ENCODE results near the gene ARFRP1.

ARFRP1 gene

DNA sequence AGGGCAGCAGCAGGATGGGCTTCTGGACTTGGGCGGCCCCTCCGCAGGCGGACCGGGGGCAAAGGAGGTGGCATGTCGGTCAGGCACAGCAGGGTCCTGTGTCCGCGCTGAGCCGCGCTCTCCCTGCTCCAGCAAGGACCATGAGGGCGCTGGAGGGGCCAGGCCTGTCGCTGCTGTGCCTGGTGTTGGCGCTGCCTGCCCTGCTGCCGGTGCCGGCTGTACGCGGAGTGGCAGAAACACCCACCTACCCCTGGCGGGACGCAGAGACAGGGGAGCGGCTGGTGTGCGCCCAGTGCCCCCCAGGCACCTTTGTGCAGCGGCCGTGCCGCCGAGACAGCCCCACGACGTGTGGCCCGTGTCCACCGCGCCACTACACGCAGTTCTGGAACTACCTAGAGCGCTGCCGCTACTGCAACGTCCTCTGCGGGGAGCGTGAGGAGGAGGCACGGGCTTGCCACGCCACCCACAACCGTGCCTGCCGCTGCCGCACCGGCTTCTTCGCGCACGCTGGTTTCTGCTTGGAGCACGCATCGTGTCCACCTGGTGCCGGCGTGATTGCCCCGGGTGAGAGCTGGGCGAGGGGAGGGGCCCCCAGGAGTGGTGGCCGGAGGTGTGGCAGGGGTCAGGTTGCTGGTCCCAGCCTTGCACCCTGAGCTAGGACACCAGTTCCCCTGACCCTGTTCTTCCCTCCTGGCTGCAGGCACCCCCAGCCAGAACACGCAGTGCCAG lies 11.0 kb downstream of the ARFRP1 start, which contains the start of gene TNFRSF6B:
TNFRSF6B (plus strand) TSS at position 25 of the 729 bp plus-strand sequence; CDS start at position 141, 116 bp downstream.
- no peaks in the 10 kb centered on the region for H4K20me1 ChIP-seq (ENCODE audit: insufficient read depth, low read length)
- no peak within 1 kb of the TSS for H3K9ac ChIP-seq (ENCODE audit: low read length)

DNA sequence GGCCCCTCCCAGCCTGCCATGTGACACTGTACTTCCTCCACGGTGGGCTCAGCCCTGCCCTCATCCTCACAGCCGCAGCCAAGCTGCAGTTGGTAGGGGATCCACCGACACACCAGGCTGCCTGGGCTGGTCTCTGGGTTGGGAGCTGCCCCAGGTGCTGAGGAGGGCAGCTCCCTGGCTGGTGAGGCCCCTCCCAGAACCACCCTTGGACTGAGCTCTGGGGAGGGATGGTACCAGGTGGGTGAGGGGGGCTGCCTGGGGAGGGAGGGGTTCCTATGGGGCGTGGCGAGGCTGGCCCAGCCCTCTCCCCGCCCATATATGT lies 11.5 kb downstream of the ARFRP1 start:
- H4K20me1 ChIP-seq (ENCODE audit: insufficient read depth, low read length): no peaks in the 10 kb centered on the region
- H3K4me2 ChIP-seq (ENCODE audit: low read length): no peak overlapping the region
- H3K36me3 ChIP-seq (ENCODE audit: insufficient read depth, low read length): no peaks in the 10 kb centered on the region; the same call in 1 of the 2 replicates
- no peaks in the 10 kb centered on the region for H3K79me2 ChIP-seq (ENCODE audit: insufficient read depth, low read length)
- H3K27me3 ChIP-seq (ENCODE audit: insufficient read depth, low read length): no peaks in the 10 kb centered on the region
- TF ChIP-seq EZH2 (IDR thresholded peaks at IDR 0.05; ENCODE audit: borderline replicate concordance, low read length): no peak
- TF ChIP-seq, protein P1, sequence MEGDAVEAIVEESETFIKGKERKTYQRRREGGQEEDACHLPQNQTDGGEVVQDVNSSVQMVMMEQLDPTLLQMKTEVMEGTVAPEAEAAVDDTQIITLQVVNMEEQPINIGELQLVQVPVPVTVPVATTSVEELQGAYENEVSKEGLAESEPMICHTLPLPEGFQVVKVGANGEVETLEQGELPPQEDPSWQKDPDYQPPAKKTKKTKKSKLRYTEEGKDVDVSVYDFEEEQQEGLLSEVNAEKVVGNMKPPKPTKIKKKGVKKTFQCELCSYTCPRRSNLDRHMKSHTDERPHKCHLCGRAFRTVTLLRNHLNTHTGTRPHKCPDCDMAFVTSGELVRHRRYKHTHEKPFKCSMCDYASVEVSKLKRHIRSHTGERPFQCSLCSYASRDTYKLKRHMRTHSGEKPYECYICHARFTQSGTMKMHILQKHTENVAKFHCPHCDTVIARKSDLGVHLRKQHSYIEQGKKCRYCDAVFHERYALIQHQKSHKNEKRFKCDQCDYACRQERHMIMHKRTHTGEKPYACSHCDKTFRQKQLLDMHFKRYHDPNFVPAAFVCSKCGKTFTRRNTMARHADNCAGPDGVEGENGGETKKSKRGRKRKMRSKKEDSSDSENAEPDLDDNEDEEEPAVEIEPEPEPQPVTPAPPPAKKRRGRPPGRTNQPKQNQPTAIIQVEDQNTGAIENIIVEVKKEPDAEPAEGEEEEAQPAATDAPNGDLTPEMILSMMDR (IDR thresholded peaks at IDR 0.05; ENCODE audit: low read length): no peak
- H3K4me3 ChIP-seq (ENCODE audit: low read depth, low read length, poor library complexity, severe bottlenecking): no peak overlapping the region
- no peaks in the 10 kb centered on the region for H3F3A ChIP-seq (ENCODE audit: insufficient read depth, low read length)
- no peaks in the 10 kb centered on the region for H3K9me2 ChIP-seq (ENCODE audit: low read depth, low read length)
- no peaks in the 10 kb centered on the region for H3K9me3 ChIP-seq (ENCODE audit: low read length)
- no peak overlapping the region for H3K27ac ChIP-seq (ENCODE audit: low read depth, low read length, poor library complexity, severe bottlenecking)
- H3K9ac ChIP-seq (ENCODE audit: low read length): no peak overlapping the region
- no peak overlapping the region for H2AFZ ChIP-seq (ENCODE audit: low read length)
- H3K4me1 ChIP-seq (ENCODE audit: insufficient read depth, low read length, severe bottlenecking): no peaks in the 10 kb centered on the region

More for the DNA sequence above, 11.0 kb downstream of the ARFRP1 start, which contains the start of gene TNFRSF6B:
- no peak within 1 kb of the TSS for H3K27ac ChIP-seq (ENCODE audit: low read depth, low read length, poor library complexity, severe bottlenecking)
- no peaks in the 10 kb centered on the region for H3F3A ChIP-seq (ENCODE audit: insufficient read depth, low read length)
- no peak within 1 kb of the TSS for H3K4me3 ChIP-seq (ENCODE audit: low read depth, low read length, poor library complexity, severe bottlenecking)
- no peaks in the 10 kb centered on the region for H3K27me3 ChIP-seq (ENCODE audit: insufficient read depth, low read length)
- H3K4me2 ChIP-seq (ENCODE audit: low read length): no peak within 1 kb of the TSS
- no peaks in the 10 kb centered on the region for H3K79me2 ChIP-seq (ENCODE audit: insufficient read depth, low read length)
- H3K9me2 ChIP-seq (ENCODE audit: low read depth, low read length): no peaks in the 10 kb centered on the region
- H2AFZ ChIP-seq (ENCODE audit: low read length): no peak within 1 kb of the TSS
- no peak for TF ChIP-seq EZH2 (IDR thresholded peaks at IDR 0.05; ENCODE audit: borderline replicate concordance, low read length)
- TF ChIP-seq, protein P1 (IDR thresholded peaks at IDR 0.05; ENCODE audit: low read length): no peak
- no peaks in the 10 kb centered on the region for H3K9me3 ChIP-seq (ENCODE audit: low read length)
- H3K4me1 ChIP-seq (ENCODE audit: insufficient read depth, low read length, severe bottlenecking): no peaks in the 10 kb centered on the region
- no peaks in the 10 kb centered on the region; the same call in 1 of the 2 replicates for H3K36me3 ChIP-seq (ENCODE audit: insufficient read depth, low read length)

DNA sequence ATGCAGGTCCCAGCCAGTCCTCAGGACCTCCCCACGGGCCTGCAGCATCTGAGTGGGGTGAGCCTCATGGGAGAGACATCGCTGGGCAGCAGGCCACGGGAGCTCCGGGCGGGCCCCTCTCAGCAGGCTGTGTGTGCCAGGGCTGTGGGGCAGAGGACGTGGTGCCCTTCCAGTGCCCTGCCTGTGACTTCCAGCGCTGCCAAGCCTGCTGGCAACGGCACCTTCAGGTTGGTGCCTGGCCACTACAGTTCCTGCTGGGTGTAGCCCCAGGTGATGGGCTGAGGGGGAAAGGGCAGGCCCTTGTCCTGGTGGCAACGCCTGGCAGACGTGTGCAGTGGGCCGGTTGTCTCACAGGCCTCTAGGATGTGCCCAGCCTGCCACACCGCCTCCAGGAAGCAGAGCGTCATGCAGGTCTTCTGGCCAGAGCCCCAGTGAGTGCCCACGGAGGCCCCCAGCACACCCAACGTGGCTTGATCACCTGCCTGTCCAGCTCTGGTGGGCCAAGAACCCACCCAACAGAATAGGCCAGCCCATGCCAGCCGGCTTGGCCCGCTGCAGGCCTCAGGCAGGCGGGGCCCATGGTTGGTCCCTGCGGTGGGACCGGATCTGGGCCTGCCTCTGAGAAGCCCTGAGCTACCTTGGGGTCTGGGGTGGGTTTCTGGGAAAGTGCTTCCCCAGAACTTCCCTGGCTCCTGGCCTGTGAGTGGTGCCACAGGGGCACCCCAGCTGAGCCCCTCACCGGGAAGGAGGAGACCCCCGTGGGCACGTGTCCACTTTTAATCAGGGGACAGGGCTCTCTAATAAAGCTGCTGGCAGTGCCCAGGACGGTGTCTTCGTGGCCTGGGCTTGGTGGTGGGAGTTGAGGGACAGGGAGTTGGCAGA lies 12.1 kb downstream of the ARFRP1 start:
- H3K9me2 ChIP-seq (ENCODE audit: low read depth, low read length): no peaks in the 10 kb centered on the region
- no peaks in the 10 kb centered on the region for H3K9me3 ChIP-seq (ENCODE audit: low read length)
- H3K27me3 ChIP-seq (ENCODE audit: insufficient read depth, low read length): no peaks in the 10 kb centered on the region
- H3K79me2 ChIP-seq (ENCODE audit: insufficient read depth, low read length): no peaks in the 10 kb centered on the region
- no peak overlapping the region for H3K9ac ChIP-seq (ENCODE audit: low read length)
- H3K27ac ChIP-seq (ENCODE audit: low read depth, low read length, poor library complexity, severe bottlenecking): no peak overlapping the region
- H2AFZ ChIP-seq (ENCODE audit: low read length): no peak overlapping the region
- H3K36me3 ChIP-seq (ENCODE audit: insufficient read depth, low read length): no peaks in the 10 kb centered on the region; the same call in 1 of the 2 replicates
- H4K20me1 ChIP-seq (ENCODE audit: insufficient read depth, low read length): no peaks in the 10 kb centered on the region
- no peak overlapping the region for H3K4me3 ChIP-seq (ENCODE audit: low read depth, low read length, poor library complexity, severe bottlenecking)
- no peaks in the 10 kb centered on the region for H3F3A ChIP-seq (ENCODE audit: insufficient read depth, low read length)
- TF ChIP-seq, protein P1 (IDR thresholded peaks at IDR 0.05; ENCODE audit: low read length): no peak
- no peak for TF ChIP-seq EZH2 (IDR thresholded peaks at IDR 0.05; ENCODE audit: borderline replicate concordance, low read length)
- H3K4me1 ChIP-seq (ENCODE audit: insufficient read depth, low read length, severe bottlenecking): no peaks in the 10 kb centered on the region
- H3K4me2 ChIP-seq (ENCODE audit: low read length): no peak overlapping the region
